SU-DHL-6 (cell line): Measurements from ENCODE around the gene NTM.

ENCODE experiments used
- CTCF ChIP-seq: fragments of 200-600 bp; sonication (generic); IDR thresholded peaks from one replicate; pipeline ENCODE4 v1.5.1; 2017; ENCODE audit warnings: antibody characterized with exemption, mild to moderate bottlenecking, low read length, moderate library complexity; ENCODE audit not compliant: insufficient read depth, poor library complexity, severe bottlenecking
- EZH2phosphoT487 ChIP-seq: fragments of 200-600 bp; sonication (generic), shearing (Covaris generic); conservative IDR thresholded peaks from 2 replicates; pipeline ENCODE4 v1.6.1; 2018; ENCODE audit warnings: mild to moderate bottlenecking, antibody characterized with exemption, low read length, moderate library complexity, mixed read lengths

GRCh38 chr11:132330515-132330914, 960.1 kb downstream of the NTM start:
- TF ChIP-seq CTCF (no peak), EZH2phosphoT487 (no peak)
